Right hindlimb (tissue), 1 donor: ENCODE measurements around the gene EOLA1.
"Not testable (repeated sequence)": the region's sequence is repeated elsewhere in the genome, so short reads cannot be mapped to it uniquely, and the experiment has no call there.

Experiments used
- DNase-seq: peaks from one replicate; pipeline ENCODE4 v3.0.0-alpha.2; 2018

Gene EOLA1

GRCh38 chrX:149546962-149547361 lies 6.2 kb downstream of the EOLA1 start:
- not testable (repeated sequence) for DNase-seq

GRCh38 chrX:149547782-149548181 lies 7.0 kb downstream of the EOLA1 start:
- DNase-seq = not testable (repeated sequence)

- not testable (repeated sequence) for DNase-seq
These were observed 8.9 kb downstream of the EOLA1 start, which contains the start of gene HSFX3 for GRCh38 chrX:149549701-149550100. Gene HSFX3, minus strand, starts transcription at chrX:149549924. Its CDS starts 72 bp downstream, at chrX:149549852.

GRCh38 chrX:149550454-149550853 lies 9.6 kb downstream of the EOLA1 start:
- not testable (repeated sequence) for DNase-seq

- DNase-seq = not testable (repeated sequence)
These were observed 10.6 kb downstream of the EOLA1 start for GRCh38 chrX:149551245-149551938.

GRCh38 chrX:149551939-149552248 lies 11.1 kb downstream of the EOLA1 start:
- not testable (repeated sequence) for DNase-seq

- not testable (repeated sequence) for DNase-seq
These were observed 14.4 kb downstream of the EOLA1 start for GRCh38 chrX:149555251-149555650.

- DNase-seq = no peak
These were observed 22.5 kb downstream of the EOLA1 start for GRCh38 chrX:149563359-149563758.

GRCh38 chrX:149567621-149568417 lies 27.0 kb downstream of the EOLA1 start:
- no peak for DNase-seq

GRCh38 chrX:149568701-149569296 lies 28.0 kb downstream of the EOLA1 start:
- no peak for DNase-seq

- DNase-seq = no peak
These were observed 29.0 kb downstream of the EOLA1 start for GRCh38 chrX:149569770-149570169.

- DNase-seq = no peak
These were observed 29.9 kb downstream of the EOLA1 start for GRCh38 chrX:149570668-149571067.

- no peak for DNase-seq
These were observed 31.0 kb downstream of the EOLA1 start for GRCh38 chrX:149571770-149572169.

GRCh38 chrX:149572743-149573142 lies 31.9 kb downstream of the EOLA1 start:
- no peak for DNase-seq

- DNase-seq = not testable (repeated sequence)
These were observed 32.6 kb downstream of the EOLA1 start for GRCh38 chrX:149573456-149573855.

GRCh38 chrX:149585631-149586030 lies 44.8 kb downstream of the EOLA1 start:
- not testable (repeated sequence) for DNase-seq

GRCh38 chrX:149587359-149587758 lies 46.5 kb downstream of the EOLA1 start, which contains the start of gene MAGEA9B:
Gene MAGEA9B, minus strand, starts transcription at chrX:149587459. Its CDS starts 4,280 bp downstream, at chrX:149583179.
- not testable (repeated sequence) for DNase-seq

- DNase-seq = not testable (repeated sequence)
These were observed 50.2 kb downstream of the EOLA1 start for GRCh38 chrX:149590993-149591392.

GRCh38 chrX:149595214-149595613 lies 54.4 kb downstream of the EOLA1 start, which contains the start of gene HSFX2:
Gene HSFX2, minus strand, starts transcription at chrX:149595314. Its CDS starts 614 bp downstream, at chrX:149594700.
- DNase-seq = not testable (repeated sequence)

GRCh38 chrX:149595943-149596342 lies 55.1 kb downstream of the EOLA1 start:
- DNase-seq = not testable (repeated sequence)
